NT2/D1 (cell line): ENCODE results near the gene TADA1.

Experiments
- SUZ12 ChIP-seq: IDR thresholded peaks from 2 replicates; pipeline ENCODE4 v1.6.1; 2011; ENCODE audit not compliant: insufficient read length, insufficient read depth; ENCODE audit errors: extremely low read depth
- YY1 ChIP-seq: IDR thresholded peaks from 2 replicates; pipeline ENCODE4 v1.6.1; 2011; ENCODE audit not compliant: insufficient read length, insufficient read depth
- ZNF274 ChIP-seq: IDR thresholded peaks from 2 replicates; pipeline ENCODE4 v1.6.1; 2011; ENCODE audit warnings: mild to moderate bottlenecking, low read depth, low read length

GRCh38 chr1:166869318-166870099 lies 6.6 kb downstream of the TADA1 start:
- TF ChIP-seq YY1 (no peak), ZNF274 (no peak), SUZ12 (no peak)
